ENCODE measurements around the gene MLNR. TPM values are rescaled to one million over a fixed set of nuclear protein-coding genes. Genes with fewer than 3 reads are reported as not detected.

The MLNR gene, protein sequence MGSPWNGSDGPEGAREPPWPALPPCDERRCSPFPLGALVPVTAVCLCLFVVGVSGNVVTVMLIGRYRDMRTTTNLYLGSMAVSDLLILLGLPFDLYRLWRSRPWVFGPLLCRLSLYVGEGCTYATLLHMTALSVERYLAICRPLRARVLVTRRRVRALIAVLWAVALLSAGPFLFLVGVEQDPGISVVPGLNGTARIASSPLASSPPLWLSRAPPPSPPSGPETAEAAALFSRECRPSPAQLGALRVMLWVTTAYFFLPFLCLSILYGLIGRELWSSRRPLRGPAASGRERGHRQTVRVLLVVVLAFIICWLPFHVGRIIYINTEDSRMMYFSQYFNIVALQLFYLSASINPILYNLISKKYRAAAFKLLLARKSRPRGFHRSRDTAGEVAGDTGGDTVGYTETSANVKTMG
- not detected for total RNA-seq

DNA sequence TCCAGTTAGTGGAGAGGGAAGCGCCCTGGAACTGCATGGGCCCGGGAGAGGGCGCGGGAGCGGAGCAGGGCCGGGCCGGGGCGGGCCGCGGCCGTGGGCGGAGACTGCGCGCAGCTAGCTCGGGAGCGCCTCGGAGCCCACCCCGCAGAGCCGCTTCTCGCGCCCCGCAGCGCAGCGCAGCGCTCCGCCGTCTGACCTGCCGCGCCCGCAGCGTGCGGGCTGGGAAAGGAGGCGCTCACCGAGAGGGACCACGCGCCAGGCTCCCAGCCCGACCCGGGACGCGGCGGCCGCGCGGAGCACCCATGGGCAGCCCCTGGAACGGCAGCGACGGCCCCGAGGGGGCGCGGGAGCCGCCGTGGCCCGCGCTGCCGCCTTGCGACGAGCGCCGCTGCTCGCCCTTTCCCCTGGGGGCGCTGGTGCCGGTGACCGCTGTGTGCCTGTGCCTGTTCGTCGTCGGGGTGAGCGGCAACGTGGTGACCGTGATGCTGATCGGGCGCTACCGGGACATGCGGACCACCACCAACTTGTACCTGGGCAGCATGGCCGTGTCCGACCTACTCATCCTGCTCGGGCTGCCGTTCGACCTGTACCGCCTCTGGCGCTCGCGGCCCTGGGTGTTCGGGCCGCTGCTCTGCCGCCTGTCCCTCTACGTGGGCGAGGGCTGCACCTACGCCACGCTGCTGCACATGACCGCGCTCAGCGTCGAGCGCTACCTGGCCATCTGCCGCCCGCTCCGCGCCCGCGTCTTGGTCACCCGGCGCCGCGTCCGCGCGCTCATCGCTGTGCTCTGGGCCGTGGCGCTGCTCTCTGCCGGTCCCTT is at the start of gene MLNR:
MLNR (plus strand) TSS at position 303 of the 820 bp plus-strand sequence; CDS start at position 303, 0 bp downstream.
- ChIA-PET CTCF (interaction anchor here (0.8 to 1.8 kb wide), 5 partner anchors 9 to 60 kb away, joined by 3 to 8 read pairs (median 3); no protein-coding TSS in a partner anchor), POLR2A (no interaction called here)
- peak; percentile 56 for DNase-seq
- TF ChIP-seq, protein P1, sequence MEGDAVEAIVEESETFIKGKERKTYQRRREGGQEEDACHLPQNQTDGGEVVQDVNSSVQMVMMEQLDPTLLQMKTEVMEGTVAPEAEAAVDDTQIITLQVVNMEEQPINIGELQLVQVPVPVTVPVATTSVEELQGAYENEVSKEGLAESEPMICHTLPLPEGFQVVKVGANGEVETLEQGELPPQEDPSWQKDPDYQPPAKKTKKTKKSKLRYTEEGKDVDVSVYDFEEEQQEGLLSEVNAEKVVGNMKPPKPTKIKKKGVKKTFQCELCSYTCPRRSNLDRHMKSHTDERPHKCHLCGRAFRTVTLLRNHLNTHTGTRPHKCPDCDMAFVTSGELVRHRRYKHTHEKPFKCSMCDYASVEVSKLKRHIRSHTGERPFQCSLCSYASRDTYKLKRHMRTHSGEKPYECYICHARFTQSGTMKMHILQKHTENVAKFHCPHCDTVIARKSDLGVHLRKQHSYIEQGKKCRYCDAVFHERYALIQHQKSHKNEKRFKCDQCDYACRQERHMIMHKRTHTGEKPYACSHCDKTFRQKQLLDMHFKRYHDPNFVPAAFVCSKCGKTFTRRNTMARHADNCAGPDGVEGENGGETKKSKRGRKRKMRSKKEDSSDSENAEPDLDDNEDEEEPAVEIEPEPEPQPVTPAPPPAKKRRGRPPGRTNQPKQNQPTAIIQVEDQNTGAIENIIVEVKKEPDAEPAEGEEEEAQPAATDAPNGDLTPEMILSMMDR (IDR thresholded peaks at IDR 0.05), result peak; percentile 39
- Mint-ChIP-seq H3K27me3 (peaks cover 61% of the 10 kb centered on the region), H3K4me1 (ENCODE audit: low read depth) (peaks cover 5% of the 10 kb centered on the region), H3K27ac (no peak within 1 kb of the TSS), H3K4me3 (peak within 1 kb of the TSS; percentile 60), H3K36me3 (ENCODE audit: low read depth) (no peaks in the 10 kb centered on the region), H3K9me3 (no peaks in the 10 kb centered on the region)
- ATAC-seq, result peak; percentile 84
- intact Hi-C loops (cut with micrococcal nuclease), result no loop called here

DNA sequence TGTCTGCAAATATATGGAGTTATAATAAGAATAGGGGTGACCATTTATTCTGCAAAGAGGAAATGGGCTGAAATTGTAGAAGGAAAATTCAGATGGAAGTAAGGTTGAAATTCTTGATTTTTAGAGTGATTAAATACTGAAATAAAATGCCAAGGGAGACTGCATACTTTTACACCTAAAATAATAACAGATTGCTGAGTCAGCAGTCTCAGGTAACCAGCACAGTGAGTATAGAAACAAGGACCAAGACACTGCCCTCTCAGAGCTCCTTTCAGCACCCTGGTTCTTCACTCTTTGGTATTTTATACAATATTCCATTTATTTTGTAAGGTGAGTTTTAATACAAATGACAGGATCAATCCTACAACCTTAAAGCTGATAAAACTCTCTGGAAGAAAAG is 48.8 kb upstream of the MLNR start:
- H3K27ac Mint-ChIP-seq, result no peak overlapping the region
- H3K4me1 Mint-ChIP-seq (ENCODE audit: low read depth), result peaks cover under 1% of the 10 kb centered on the region
- intact Hi-C loops (cut with micrococcal nuclease), result no loop called here
- H3K36me3 Mint-ChIP-seq (ENCODE audit: low read depth), result peaks cover 40% of the 10 kb centered on the region
- no peaks in the 10 kb centered on the region for H3K27me3 Mint-ChIP-seq
- H3K4me3 Mint-ChIP-seq, result no peak overlapping the region
- no peaks in the 10 kb centered on the region for H3K9me3 Mint-ChIP-seq
- DNase-seq (no peak), ATAC-seq (no peak)
- TF ChIP-seq, protein P1 (IDR thresholded peaks at IDR 0.05), result no peak
- ChIA-PET POLR2A (no interaction called here), CTCF (no interaction called here)

DNA sequence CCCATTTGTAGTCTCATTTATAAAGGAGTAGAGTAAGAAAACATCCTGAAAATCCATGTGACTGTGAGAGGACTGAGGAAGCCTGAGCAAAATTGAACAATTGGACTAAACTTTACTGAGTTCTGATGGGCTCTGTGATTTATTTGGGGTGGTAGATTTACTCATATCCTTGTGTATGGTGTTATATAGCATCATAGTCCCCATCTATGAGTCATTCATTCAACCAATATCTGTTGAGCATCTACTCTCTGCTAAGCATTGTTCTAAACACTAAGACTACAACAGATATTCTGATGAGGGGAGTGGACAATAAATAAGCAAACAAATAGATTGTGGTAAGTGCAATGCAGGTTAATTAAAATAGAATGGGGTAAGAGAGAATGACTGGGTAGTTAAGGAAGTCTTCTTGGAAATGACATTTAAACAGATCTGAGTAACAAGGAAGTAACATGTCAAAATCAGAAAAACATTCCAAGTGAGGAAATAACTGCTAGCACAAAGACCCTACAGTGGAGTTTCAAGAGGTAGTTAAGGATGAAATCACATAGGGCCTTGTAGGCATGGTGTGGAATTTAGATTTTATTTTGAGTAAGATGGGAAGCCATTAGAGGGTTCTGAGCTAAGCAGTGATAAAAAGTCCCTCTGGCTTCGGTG is 36.3 kb upstream of the MLNR start:
- Mint-ChIP-seq H3K4me1 (ENCODE audit: low read depth) (peaks cover 13% of the 10 kb centered on the region), H3K27me3 (no peaks in the 10 kb centered on the region), H3K36me3 (ENCODE audit: low read depth) (peaks cover 40% of the 10 kb centered on the region), H3K9me3 (no peaks in the 10 kb centered on the region), H3K27ac (no peak overlapping the region), H3K4me3 (no peak overlapping the region)
- intact Hi-C loops (cut with micrococcal nuclease), result no loop called here
- ATAC-seq (peak; percentile 76), DNase-seq (no peak)
- ChIA-PET POLR2A (no interaction called here), CTCF (interaction anchor here (1.5 kb wide), 1 partner anchor 214 kb away, joined by 3 read pairs; no protein-coding TSS in a partner anchor)
- TF ChIP-seq, protein P1 (IDR thresholded peaks at IDR 0.05), result no peak

DNA sequence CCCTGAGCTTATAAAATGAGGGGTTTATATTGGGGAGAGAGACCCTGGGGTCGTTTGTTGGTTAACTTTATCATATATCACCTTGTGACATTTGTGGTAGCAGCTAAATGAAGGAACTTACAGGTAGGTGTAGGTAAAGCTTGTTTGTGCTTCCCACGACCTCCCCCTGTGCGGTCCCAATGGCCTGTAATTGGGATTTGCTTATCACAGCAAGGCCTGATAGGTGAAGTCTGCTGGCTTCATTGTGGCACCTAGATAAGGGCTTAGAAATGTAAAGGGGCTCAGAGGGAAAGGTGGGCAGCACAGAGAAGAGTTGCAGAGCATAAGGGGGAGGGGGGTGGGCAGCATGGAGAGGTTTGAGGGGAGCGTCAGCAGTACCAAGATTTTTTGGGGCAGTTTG is 35.5 kb upstream of the MLNR start:
- peaks cover 36% of the 10 kb centered on the region for H3K36me3 Mint-ChIP-seq (ENCODE audit: low read depth)
- no peak overlapping the region for H3K4me3 Mint-ChIP-seq
- no peaks in the 10 kb centered on the region for H3K27me3 Mint-ChIP-seq
- DNase-seq (no peak), ATAC-seq (no peak)
- ChIA-PET POLR2A (no interaction called here), CTCF (interaction anchor here (1.5 kb wide), 1 partner anchor 215 kb away, joined by 3 read pairs; no protein-coding TSS in a partner anchor)
- no peak overlapping the region for H3K27ac Mint-ChIP-seq
- H3K9me3 Mint-ChIP-seq, result no peaks in the 10 kb centered on the region
- peaks cover 13% of the 10 kb centered on the region for H3K4me1 Mint-ChIP-seq (ENCODE audit: low read depth)
- intact Hi-C loops (cut with micrococcal nuclease), result no loop called here
- TF ChIP-seq, protein P1 (IDR thresholded peaks at IDR 0.05), result no peak

All from activated CD8-positive, alpha-beta T cell treated with anti-CD3 and anti-CD28 coated beads for 36 hours (primary cell).